GM23338 (cell line): ENCODE results near the gene SLC12A3. TPM values are rescaled to one million over a fixed set of nuclear protein-coding genes. Genes with fewer than 3 reads are reported as not detected.

Experiments used
- ATAC-seq: fragments of 200-7000 bp; cut with Tn5 transposase; 3 replicates; pipeline ENCODE4 v1.9.1; 2020
- DNase-seq: peaks from one replicate; pipeline ENCODE4 v3.0.0-alpha.2; 2015; ENCODE audit warnings: low spot score
- H2AFZ ChIP-seq: fragments of 200-600 bp; sonication (generic); 2 replicates; pipeline ENCODE4 v1.8.0; 2016; ENCODE audit warnings: antibody characterized with exemption, mild to moderate bottlenecking, moderate library complexity
- H3F3A ChIP-seq: fragments of 200-600 bp; sonication (generic); replicated peaks from 2 replicates; pipeline ENCODE4 v1.8.0; 2017; ENCODE audit warnings: antibody characterized with exemption, mixed run types, low read depth
- H3K27ac ChIP-seq: fragments of 200-600 bp; sonication (generic); 2 replicates; pipeline ENCODE4 v1.6.1; 2016; ENCODE audit warnings: low read depth
- H3K27me3 ChIP-seq: fragments of 200-600 bp; sonication (generic); 2 replicates; pipeline ENCODE4 v1.8.0; 2016; ENCODE audit warnings: mild to moderate bottlenecking, mixed run types, moderate library complexity; ENCODE audit not compliant: insufficient read depth
- H3K36me3 ChIP-seq: fragments of 200-600 bp; sonication (generic); 2 replicates; pipeline ENCODE4 v1.8.0; 2016; ENCODE audit warnings: mild to moderate bottlenecking; ENCODE audit not compliant: insufficient read depth
- H3K4me1 ChIP-seq: fragments of 200-600 bp; sonication (generic); 2 replicates; pipeline ENCODE4 v1.8.0; 2016; ENCODE audit warnings: mild to moderate bottlenecking, moderate library complexity; ENCODE audit not compliant: insufficient read depth
- H3K4me2 ChIP-seq: fragments of 200-600 bp; sonication (generic); 2 replicates; pipeline ENCODE4 v1.7.1; 2017; ENCODE audit warnings: mixed run types
- H3K4me3 ChIP-seq: fragments of 200-600 bp; sonication (generic); 2 replicates; pipeline ENCODE4 v1.6.1; 2016; ENCODE audit warnings: mixed run types
- H3K79me2 ChIP-seq: fragments of 200-600 bp; sonication (generic); replicated peaks from 2 replicates; pipeline ENCODE4 v1.8.0; 2017; ENCODE audit warnings: mild to moderate bottlenecking; ENCODE audit not compliant: insufficient read depth
- H3K9me2 ChIP-seq: fragments of 200-600 bp; sonication (generic); 2 replicates; pipeline ENCODE4 v1.8.0; 2017; ENCODE audit not compliant: insufficient read depth
- H4K20me1 ChIP-seq: fragments of 200-600 bp; sonication (generic); replicated peaks from 2 replicates; pipeline ENCODE4 v1.8.0; 2017; ENCODE audit warnings: mild to moderate bottlenecking; ENCODE audit not compliant: insufficient read depth
- H3K27ac Mint-ChIP-seq: 2 replicates; pipeline ENCODE4 v1.8.0; 2020; ENCODE audit warnings: inconsistent platforms, mild to moderate bottlenecking, moderate library complexity, mixed read lengths
- H3K27me3 Mint-ChIP-seq: 3 replicates; pipeline ENCODE4 v1.8.0; 2022; ENCODE audit warnings: low read depth, mild to moderate bottlenecking, moderate library complexity, mixed read lengths, inconsistent platforms; ENCODE audit not compliant: insufficient read depth, poor library complexity
- H3K36me3 Mint-ChIP-seq: 3 replicates; pipeline ENCODE4 v1.8.0; 2021; ENCODE audit warnings: low read depth, mild to moderate bottlenecking, inconsistent platforms, moderate library complexity, mixed read lengths
- H3K4me1 Mint-ChIP-seq: 3 replicates; pipeline ENCODE4 v1.8.0; 2020; ENCODE audit warnings: mild to moderate bottlenecking, inconsistent platforms, mixed read lengths
- H3K4me3 Mint-ChIP-seq: 3 replicates; pipeline ENCODE4 v1.8.0; 2021; ENCODE audit warnings: moderate library complexity, mild to moderate bottlenecking, inconsistent platforms, mixed read lengths
- H3K9me3 Mint-ChIP-seq: 3 replicates; pipeline ENCODE4 v1.8.0; 2020; ENCODE audit warnings: moderate library complexity, mild to moderate bottlenecking, inconsistent platforms, mixed read lengths
- CREB1 ChIP-seq: fragments of 250-450 bp; sonication (Bioruptor Pico); IDR thresholded peaks from 2 replicates; pipeline ENCODE4 v1.5.0; 2020; ENCODE audit warnings: low read depth, mild to moderate bottlenecking, moderate library complexity
- EZH2 ChIP-seq: fragments of 200-600 bp; sonication (generic); IDR thresholded peaks from one replicate; pipeline ENCODE4 v1.8.0; 2017; ENCODE audit warnings: antibody characterized with exemption, mild to moderate bottlenecking, low read depth; ENCODE audit not compliant: unreplicated experiment
- EZH2phosphoT487 ChIP-seq: fragments of 200-600 bp; sonication (generic); IDR thresholded peaks from one replicate; pipeline ENCODE4 v1.8.1; 2018; ENCODE audit warnings: antibody characterized with exemption; ENCODE audit not compliant: unreplicated experiment
- JUNB ChIP-seq: IDR thresholded peaks from one replicate; pipeline ENCODE4 v1.6.1; 2016; ENCODE audit warnings: antibody characterized with exemption; ENCODE audit not compliant: unreplicated experiment
- NANOG ChIP-seq: IDR thresholded peaks from 2 replicates; pipeline ENCODE4 v1.6.1; 2016; ENCODE audit warnings: antibody characterized with exemption, borderline replicate concordance
- POLR2AphosphoS5 ChIP-seq: IDR thresholded peaks from 2 replicates; pipeline ENCODE4 v1.6.1; 2016; ENCODE audit warnings: antibody characterized with exemption, low read depth
- STAT1 ChIP-seq: IDR thresholded peaks from one replicate; pipeline ENCODE4 v1.6.1; 2016; ENCODE audit warnings: antibody characterized with exemption; ENCODE audit not compliant: unreplicated experiment
- ZNF114 ChIP-seq: fragments of 250-450 bp; sonication (Bioruptor Pico); IDR thresholded peaks from 2 replicates; pipeline ENCODE4 v1.5.0; 2020; ENCODE audit warnings: mild to moderate bottlenecking, moderate library complexity
- ZNF331 ChIP-seq: fragments of 250-450 bp; sonication (Bioruptor Pico); IDR thresholded peaks from 2 replicates; pipeline ENCODE4 v1.5.0; 2020; ENCODE audit warnings: low read depth, mild to moderate bottlenecking, moderate library complexity
- polyA plus RNA-seq: library from polyadenylated mRNA; unstranded; fragments of >200 nt; fragmentation: Nextera tagmentation; extraction: Ambion mirVana; gene quantifications from 2 replicates; pipeline ENCODE4 v1.2.1, GENCODE V29; 2016
- total RNA-seq: library from RNA; depleted of rRNA; stranded (reverse); fragments of >200 nt; shearing (Covaris generic); gene quantifications from 2 replicates; pipeline ENCODE4 v1.2.3, GENCODE V29; 2014
- TF ChIP-seq, protein P1 (sequence below): IDR thresholded peaks from one replicate; pipeline ENCODE4 v1.6.1; 2018; ENCODE audit warnings: antibody characterized with exemption; ENCODE audit not compliant: unreplicated experiment
- TF ChIP-seq, protein P2 (sequence below): fragments of 250-450 bp; sonication (Bioruptor Pico); IDR thresholded peaks from 2 replicates; pipeline ENCODE4 v1.5.0; 2020; ENCODE audit warnings: mild to moderate bottlenecking, moderate library complexity
- TF ChIP-seq, protein P3 (sequence below), 2 experiments: fragments of 200-600 bp in 1 of 2; sonication (generic) in 1 of 2; conservative IDR thresholded peaks; 2 replicates each; pipeline versions ENCODE4 v1.5.1 to v1.6.1; 2016 to 2017; ENCODE audit warnings: antibody characterized with exemption in 2 of 2, low read depth in 2 of 2, mild to moderate bottlenecking in 2 of 2, moderate library complexity in 1 of 2
- TF ChIP-seq, protein P4 (sequence below): IDR thresholded peaks from 2 replicates; pipeline ENCODE4 v1.6.1; 2016; ENCODE audit warnings: antibody characterized with exemption

Gene SLC12A3
- total and polyA plus RNA-seq, 2 experiments from 2014 or later: not detected

DNA sequence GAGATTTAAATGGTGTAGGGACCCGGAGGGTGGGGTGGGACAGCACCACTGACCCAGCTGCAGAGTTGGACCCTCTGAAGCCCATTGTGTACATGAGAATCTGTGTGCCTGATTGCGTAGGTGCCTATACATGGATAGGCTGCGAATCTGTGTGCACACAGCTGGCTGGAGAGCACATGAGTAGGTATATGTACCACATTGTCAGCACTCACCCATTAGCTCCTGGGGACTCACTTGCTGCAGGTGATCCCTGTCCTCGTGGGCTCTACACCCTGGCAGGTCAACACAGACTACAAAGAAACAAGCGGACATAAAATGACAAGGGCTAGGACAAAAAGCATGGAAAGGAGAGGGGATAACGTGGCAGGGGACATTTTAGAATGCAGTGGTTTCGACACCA is 85.4 kb downstream of the SLC12A3 start:
- Mint-ChIP-seq H3K9me3 (peaks cover 4% of the 10 kb centered on the region; the same call in 2 of the 3 replicates), H3K4me1 (peaks cover 9% of the 10 kb centered on the region; the same call in 2 of the 3 replicates), H3K36me3 (no peaks in the 10 kb centered on the region; the same call in 2 of the 3 replicates), H3K27ac (no peak overlapping the region), H3K27me3 (peaks cover 14% of the 10 kb centered on the region), H3K4me3 (no peak overlapping the region)
- no peaks in the 10 kb centered on the region for H3K79me2 ChIP-seq
- no peak for ATAC-seq
- no peaks in the 10 kb centered on the region for H3F3A ChIP-seq
- H3K4me1 ChIP-seq: no peaks in the 10 kb centered on the region
- DNase-seq: no peak
- H2AFZ ChIP-seq: no peak overlapping the region
- H3K9me2 ChIP-seq: no peaks in the 10 kb centered on the region
- no peak for TF ChIP-seq JUNB
- TF ChIP-seq EZH2phosphoT487: no peak
- no peak for TF ChIP-seq CREB1
- TF ChIP-seq, protein P1, sequence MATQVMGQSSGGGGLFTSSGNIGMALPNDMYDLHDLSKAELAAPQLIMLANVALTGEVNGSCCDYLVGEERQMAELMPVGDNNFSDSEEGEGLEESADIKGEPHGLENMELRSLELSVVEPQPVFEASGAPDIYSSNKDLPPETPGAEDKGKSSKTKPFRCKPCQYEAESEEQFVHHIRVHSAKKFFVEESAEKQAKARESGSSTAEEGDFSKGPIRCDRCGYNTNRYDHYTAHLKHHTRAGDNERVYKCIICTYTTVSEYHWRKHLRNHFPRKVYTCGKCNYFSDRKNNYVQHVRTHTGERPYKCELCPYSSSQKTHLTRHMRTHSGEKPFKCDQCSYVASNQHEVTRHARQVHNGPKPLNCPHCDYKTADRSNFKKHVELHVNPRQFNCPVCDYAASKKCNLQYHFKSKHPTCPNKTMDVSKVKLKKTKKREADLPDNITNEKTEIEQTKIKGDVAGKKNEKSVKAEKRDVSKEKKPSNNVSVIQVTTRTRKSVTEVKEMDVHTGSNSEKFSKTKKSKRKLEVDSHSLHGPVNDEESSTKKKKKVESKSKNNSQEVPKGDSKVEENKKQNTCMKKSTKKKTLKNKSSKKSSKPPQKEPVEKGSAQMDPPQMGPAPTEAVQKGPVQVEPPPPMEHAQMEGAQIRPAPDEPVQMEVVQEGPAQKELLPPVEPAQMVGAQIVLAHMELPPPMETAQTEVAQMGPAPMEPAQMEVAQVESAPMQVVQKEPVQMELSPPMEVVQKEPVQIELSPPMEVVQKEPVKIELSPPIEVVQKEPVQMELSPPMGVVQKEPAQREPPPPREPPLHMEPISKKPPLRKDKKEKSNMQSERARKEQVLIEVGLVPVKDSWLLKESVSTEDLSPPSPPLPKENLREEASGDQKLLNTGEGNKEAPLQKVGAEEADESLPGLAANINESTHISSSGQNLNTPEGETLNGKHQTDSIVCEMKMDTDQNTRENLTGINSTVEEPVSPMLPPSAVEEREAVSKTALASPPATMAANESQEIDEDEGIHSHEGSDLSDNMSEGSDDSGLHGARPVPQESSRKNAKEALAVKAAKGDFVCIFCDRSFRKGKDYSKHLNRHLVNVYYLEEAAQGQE: no peak
- TF ChIP-seq ZNF114 (CRISPR knock-in tag): no peak
- TF ChIP-seq, protein P2, sequence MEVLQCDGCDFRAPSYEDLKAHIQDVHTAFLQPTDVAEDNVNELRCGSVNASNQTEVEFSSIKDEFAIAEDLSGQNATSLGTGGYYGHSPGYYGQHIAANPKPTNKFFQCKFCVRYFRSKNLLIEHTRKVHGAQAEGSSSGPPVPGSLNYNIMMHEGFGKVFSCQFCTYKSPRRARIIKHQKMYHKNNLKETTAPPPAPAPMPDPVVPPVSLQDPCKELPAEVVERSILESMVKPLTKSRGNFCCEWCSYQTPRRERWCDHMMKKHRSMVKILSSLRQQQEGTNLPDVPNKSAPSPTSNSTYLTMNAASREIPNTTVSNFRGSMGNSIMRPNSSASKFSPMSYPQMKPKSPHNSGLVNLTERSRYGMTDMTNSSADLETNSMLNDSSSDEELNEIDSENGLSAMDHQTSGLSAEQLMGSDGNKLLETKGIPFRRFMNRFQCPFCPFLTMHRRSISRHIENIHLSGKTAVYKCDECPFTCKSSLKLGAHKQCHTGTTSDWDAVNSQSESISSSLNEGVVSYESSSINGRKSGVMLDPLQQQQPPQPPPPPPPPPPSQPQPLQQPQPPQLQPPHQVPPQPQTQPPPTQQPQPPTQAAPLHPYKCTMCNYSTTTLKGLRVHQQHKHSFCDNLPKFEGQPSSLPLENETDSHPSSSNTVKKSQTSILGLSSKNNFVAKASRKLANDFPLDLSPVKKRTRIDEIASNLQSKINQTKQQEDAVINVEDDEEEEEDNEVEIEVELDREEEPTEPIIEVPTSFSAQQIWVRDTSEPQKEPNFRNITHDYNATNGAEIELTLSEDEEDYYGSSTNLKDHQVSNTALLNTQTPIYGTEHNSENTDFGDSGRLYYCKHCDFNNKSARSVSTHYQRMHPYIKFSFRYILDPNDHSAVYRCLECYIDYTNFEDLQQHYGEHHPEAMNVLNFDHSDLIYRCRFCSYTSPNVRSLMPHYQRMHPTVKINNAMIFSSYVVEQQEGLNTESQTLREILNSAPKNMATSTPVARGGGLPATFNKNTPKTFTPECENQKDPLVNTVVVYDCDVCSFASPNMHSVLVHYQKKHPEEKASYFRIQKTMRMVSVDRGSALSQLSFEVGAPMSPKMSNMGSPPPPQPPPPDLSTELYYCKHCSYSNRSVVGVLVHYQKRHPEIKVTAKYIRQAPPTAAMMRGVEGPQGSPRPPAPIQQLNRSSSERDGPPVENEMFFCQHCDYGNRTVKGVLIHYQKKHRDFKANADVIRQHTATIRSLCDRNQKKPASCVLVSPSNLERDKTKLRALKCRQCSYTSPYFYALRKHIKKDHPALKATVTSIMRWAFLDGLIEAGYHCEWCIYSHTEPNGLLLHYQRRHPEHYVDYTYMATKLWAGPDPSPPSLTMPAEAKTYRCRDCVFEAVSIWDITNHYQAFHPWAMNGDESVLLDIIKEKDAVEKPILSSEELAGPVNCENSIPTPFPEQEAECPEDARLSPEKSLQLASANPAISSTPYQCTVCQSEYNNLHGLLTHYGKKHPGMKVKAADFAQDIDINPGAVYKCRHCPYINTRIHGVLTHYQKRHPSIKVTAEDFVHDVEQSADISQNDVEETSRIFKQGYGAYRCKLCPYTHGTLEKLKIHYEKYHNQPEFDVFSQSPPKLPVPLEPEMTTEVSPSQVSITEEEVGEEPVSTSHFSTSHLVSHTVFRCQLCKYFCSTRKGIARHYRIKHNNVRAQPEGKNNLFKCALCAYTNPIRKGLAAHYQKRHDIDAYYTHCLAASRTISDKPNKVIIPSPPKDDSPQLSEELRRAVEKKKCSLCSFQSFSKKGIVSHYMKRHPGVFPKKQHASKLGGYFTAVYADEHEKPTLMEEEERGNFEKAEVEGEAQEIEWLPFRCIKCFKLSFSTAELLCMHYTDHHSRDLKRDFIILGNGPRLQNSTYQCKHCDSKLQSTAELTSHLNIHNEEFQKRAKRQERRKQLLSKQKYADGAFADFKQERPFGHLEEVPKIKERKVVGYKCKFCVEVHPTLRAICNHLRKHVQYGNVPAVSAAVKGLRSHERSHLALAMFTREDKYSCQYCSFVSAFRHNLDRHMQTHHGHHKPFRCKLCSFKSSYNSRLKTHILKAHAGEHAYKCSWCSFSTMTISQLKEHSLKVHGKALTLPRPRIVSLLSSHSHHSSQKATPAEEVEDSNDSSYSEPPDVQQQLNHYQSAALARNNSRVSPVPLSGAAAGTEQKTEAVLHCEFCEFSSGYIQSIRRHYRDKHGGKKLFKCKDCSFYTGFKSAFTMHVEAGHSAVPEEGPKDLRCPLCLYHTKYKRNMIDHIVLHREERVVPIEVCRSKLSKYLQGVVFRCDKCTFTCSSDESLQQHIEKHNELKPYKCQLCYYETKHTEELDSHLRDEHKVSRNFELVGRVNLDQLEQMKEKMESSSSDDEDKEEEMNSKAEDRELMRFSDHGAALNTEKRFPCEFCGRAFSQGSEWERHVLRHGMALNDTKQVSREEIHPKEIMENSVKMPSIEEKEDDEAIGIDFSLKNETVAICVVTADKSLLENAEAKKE (CRISPR knock-in tag): no peak
- TF ChIP-seq ZNF331 (CRISPR knock-in tag): no peak
- TF ChIP-seq, protein P3, sequence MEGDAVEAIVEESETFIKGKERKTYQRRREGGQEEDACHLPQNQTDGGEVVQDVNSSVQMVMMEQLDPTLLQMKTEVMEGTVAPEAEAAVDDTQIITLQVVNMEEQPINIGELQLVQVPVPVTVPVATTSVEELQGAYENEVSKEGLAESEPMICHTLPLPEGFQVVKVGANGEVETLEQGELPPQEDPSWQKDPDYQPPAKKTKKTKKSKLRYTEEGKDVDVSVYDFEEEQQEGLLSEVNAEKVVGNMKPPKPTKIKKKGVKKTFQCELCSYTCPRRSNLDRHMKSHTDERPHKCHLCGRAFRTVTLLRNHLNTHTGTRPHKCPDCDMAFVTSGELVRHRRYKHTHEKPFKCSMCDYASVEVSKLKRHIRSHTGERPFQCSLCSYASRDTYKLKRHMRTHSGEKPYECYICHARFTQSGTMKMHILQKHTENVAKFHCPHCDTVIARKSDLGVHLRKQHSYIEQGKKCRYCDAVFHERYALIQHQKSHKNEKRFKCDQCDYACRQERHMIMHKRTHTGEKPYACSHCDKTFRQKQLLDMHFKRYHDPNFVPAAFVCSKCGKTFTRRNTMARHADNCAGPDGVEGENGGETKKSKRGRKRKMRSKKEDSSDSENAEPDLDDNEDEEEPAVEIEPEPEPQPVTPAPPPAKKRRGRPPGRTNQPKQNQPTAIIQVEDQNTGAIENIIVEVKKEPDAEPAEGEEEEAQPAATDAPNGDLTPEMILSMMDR (conservative IDR thresholded peaks at IDR 0.05; ENCODE audit: low read depth in 2 of 2): no peak
- no peak for TF ChIP-seq NANOG
- TF ChIP-seq POLR2AphosphoS5: no peak
- TF ChIP-seq STAT1: no peak
- TF ChIP-seq, protein P4, sequence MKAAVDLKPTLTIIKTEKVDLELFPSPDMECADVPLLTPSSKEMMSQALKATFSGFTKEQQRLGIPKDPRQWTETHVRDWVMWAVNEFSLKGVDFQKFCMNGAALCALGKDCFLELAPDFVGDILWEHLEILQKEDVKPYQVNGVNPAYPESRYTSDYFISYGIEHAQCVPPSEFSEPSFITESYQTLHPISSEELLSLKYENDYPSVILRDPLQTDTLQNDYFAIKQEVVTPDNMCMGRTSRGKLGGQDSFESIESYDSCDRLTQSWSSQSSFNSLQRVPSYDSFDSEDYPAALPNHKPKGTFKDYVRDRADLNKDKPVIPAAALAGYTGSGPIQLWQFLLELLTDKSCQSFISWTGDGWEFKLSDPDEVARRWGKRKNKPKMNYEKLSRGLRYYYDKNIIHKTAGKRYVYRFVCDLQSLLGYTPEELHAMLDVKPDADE: no peak
- no peak for TF ChIP-seq EZH2
- H3K4me2 ChIP-seq: no peak overlapping the region
- no peaks in the 10 kb centered on the region for H4K20me1 ChIP-seq
- no peaks in the 10 kb centered on the region for H3K36me3 ChIP-seq
- H3K4me3 ChIP-seq: no peak overlapping the region
- no peaks in the 10 kb centered on the region for H3K27me3 ChIP-seq
- no peak overlapping the region for H3K27ac ChIP-seq
